ENCODE data around the gene INSL6. TPM values are rescaled to one million over a fixed set of nuclear protein-coding genes. Genes with fewer than 3 reads are reported as not detected.

The INSL6 gene
- total and polyA plus RNA-seq, 2 donors from 2014 or later: 0.47 TPM; not detected in 1

DNA sequence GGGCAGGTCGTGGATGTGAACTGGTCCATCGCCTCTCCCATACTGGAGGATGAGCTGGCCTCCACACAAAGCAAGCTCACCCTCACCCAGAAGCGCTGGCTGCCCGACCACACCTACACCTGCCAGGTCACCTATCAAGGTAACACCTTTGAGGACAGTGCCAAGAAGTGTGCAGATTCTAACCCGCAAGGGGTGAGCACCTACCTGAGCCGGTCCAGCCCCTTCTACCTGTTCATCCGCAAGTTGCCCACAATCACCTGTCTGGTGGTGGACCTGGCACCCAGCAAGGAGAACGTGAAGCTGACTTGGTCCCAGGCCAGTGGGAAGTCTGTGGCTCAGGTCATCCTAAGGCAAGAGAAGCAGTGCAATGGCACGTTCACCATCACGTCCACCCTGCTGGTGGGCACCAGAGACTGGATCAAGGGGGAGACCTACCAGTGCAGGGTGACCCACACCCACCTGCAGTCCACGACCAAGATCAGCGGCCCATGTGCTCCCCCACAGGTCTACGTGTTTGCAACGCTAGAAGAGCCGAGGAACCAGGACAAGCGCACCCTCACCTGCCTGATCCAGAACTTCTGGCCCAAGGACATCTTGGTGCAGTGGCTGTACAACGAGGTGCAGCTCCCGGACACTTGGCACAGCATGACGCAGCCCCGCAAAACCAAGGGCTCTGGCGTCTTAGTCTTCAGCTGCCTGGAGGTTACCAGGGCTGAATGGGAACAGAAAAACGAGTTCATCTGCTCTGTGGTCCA, 71.3 kb downstream of the INSL6 start:
- peaks cover 0 to 10% (median 3%) of the 10 kb centered on the region in 3 donors for H3K36me3 ChIP-seq (ENCODE audit: control insufficient read depth in 2 of 3, insufficient read depth in 3 of 3, low read length in 3 of 3)
- no peaks in the 10 kb centered on the region for H3K4me1 ChIP-seq (ENCODE audit: control insufficient read depth in 2 of 3, insufficient read depth in 2 of 3, low read depth in 1 of 3, low read length in 3 of 3)
- no peaks in the 10 kb centered on the region for H3K9me3 ChIP-seq (ENCODE audit: control insufficient read depth in 2 of 3, insufficient read depth in 1 of 3, low read length in 3 of 3)
- TF ChIP-seq, protein P1, sequence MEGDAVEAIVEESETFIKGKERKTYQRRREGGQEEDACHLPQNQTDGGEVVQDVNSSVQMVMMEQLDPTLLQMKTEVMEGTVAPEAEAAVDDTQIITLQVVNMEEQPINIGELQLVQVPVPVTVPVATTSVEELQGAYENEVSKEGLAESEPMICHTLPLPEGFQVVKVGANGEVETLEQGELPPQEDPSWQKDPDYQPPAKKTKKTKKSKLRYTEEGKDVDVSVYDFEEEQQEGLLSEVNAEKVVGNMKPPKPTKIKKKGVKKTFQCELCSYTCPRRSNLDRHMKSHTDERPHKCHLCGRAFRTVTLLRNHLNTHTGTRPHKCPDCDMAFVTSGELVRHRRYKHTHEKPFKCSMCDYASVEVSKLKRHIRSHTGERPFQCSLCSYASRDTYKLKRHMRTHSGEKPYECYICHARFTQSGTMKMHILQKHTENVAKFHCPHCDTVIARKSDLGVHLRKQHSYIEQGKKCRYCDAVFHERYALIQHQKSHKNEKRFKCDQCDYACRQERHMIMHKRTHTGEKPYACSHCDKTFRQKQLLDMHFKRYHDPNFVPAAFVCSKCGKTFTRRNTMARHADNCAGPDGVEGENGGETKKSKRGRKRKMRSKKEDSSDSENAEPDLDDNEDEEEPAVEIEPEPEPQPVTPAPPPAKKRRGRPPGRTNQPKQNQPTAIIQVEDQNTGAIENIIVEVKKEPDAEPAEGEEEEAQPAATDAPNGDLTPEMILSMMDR (IDR thresholded peaks at IDR 0.05; ENCODE audit: borderline replicate concordance, extremely low read depth, insufficient read depth): no peak
- no peak overlapping the region for H3K9ac ChIP-seq (ENCODE audit: low read length in 3 of 3)
- H3K27me3 ChIP-seq (ENCODE audit: control insufficient read depth, insufficient read depth, low read length): no peaks in the 10 kb centered on the region
- no peak for FAIRE-seq
- H3K27ac ChIP-seq (ENCODE audit: low read depth in 2 of 2, low read length in 2 of 2): no peak overlapping the region
- no peak overlapping the region for H3K4me3 ChIP-seq (ENCODE audit: low read length in 3 of 3)
- intact Hi-C loops (cut with DNase I): no loop called here
- DNase-seq: peak in 1 of 5 donors; percentile 41

Other genes with a start within 250 kb of the INSL6 start
- 23.3 TPM for gene JAK2, start 200.4 kb downstream of the INSL6 start, total RNA-seq
- 4.5 TPM for gene JAK2, start 200.4 kb downstream of the INSL6 start, polyA plus RNA-seq (ENCODE audit: insufficient read depth, low read depth, low replicate concordance)
- not detected for gene INSL4, start 45.8 kb upstream of the INSL6 start, total RNA-seq
- gene INSL4, start 45.8 kb upstream of the INSL6 start, polyA plus RNA-seq (ENCODE audit: insufficient read depth, low read depth, low replicate concordance): not detected
- gene RLN2, start 119.1 kb upstream of the INSL6 start, total RNA-seq: 1.1 TPM
- 3.5 TPM for gene RLN2, start 119.1 kb upstream of the INSL6 start, polyA plus RNA-seq (ENCODE audit: insufficient read depth, low read depth, low replicate concordance)
- gene RLN1, start 154.2 kb upstream of the INSL6 start, total RNA-seq: 0.57 TPM
- 0.82 TPM for gene RLN1, start 154.2 kb upstream of the INSL6 start, polyA plus RNA-seq (ENCODE audit: insufficient read depth, low read depth, low replicate concordance)

Measured in kidney (tissue), 14 donors.